Body of pancreas (tissue), 4 donors: ENCODE data around the gene MST1. TPM values are rescaled to one million over a fixed set of nuclear protein-coding genes. Genes with fewer than 3 reads are reported as not detected.

ENCODE experiments used
- ATAC-seq: fragments of 150-250 bp; one replicate; pipeline ENCODE4 v1.9.1; 2016
- DNase-seq, 4 donors: peaks; one replicate each; pipeline ENCODE4 v3.0.0-alpha.2; 2019
- H3K27ac ChIP-seq, 4 donors: fragments of 200-600 bp; sonication (generic); 1 replicate in 3 of 4; 2 replicates in 1 of 4; pipeline versions ENCODE4 v1.5.1 to v1.6.1; 2016 to 2019; ENCODE audit warnings: mild to moderate bottlenecking in 1 of 4, mixed read lengths in 1 of 4, moderate library complexity in 1 of 4
- H3K27me3 ChIP-seq, 2 donors: fragments of 200-600 bp; sonication (generic); one replicate each; pipeline ENCODE4 v1.6.0; 2016; ENCODE audit warnings: mild to moderate bottlenecking in 1 of 2
- H3K36me3 ChIP-seq, 2 donors: fragments of 200-600 bp; sonication (generic); replicated peaks in 1 of 2; 2 replicates each; pipeline ENCODE4 v1.5.1; 2016; ENCODE audit warnings: low read depth in 2 of 2; ENCODE audit not compliant: insufficient read depth in 1 of 2
- H3K4me1 ChIP-seq: fragments of 200-600 bp; sonication (generic); one replicate; pipeline ENCODE4 v1.6.0; 2016
- H3K4me3 ChIP-seq, 2 donors: fragments of 200-600 bp; sonication (generic); 1 replicate in 1 of 2; 2 replicates in 1 of 2; pipeline ENCODE4 v1.5.1; 2016 to 2019
- H3K9me3 ChIP-seq, 3 donors: fragments of 200-600 bp; sonication (generic); 1 replicate in 2 of 3; 2 replicates in 1 of 3; pipeline ENCODE4 v1.5.1; 2016
- CTCF ChIP-seq, 7 experiments: fragments of 450-650 bp in 4 of 7; fragments of 200-600 bp in 3 of 7; sonication (generic) in 3 of 7; IDR thresholded peaks; one replicate each; pipeline ENCODE4 v1.5.1; 2016 to 2019; ENCODE audit warnings: antibody characterized with exemption in 7 of 7
- POLR2A ChIP-seq, 3 donors: fragments of 450-650 bp; IDR thresholded peaks; one replicate each; pipeline ENCODE4 v1.6.1; 2016; ENCODE audit warnings: antibody characterized with exemption in 3 of 3, mild to moderate bottlenecking in 2 of 3
- WGBS, 2 donors: methylation state at CpG; one replicate each; pipeline ENCODE4 v1.1.5; 2017; 5-methylcytosine and 5-hydroxymethylcytosine counted together
- intact Hi-C: fragments of 100-400 bp; cut with DNase I; formaldehyde crosslinking; loops from one replicate; pipeline ENCODE4 v1.15.1; 2023
- total RNA-seq, 2 donors: library from RNA; depleted of rRNA; stranded (reverse); fragments of >200 nt; gene quantifications; one replicate each; pipeline ENCODE4 v1.1.0, GENCODE V29; 2016

The MST1 gene
- total RNA-seq, 2 donors from 2014 or later = 16.9 to 80.4 TPM

GRCh38 chr3:49703956-49704355 lies 14.7 kb upstream of the MST1 start:
- DNase-seq (no peak), ATAC-seq (no peak)
- H3K27me3 ChIP-seq = no peaks in the 10 kb centered on the region
- H3K4me3 ChIP-seq = no peak overlapping the region
- intact Hi-C loops = loop anchor here (10.0 kb wide), 1 partner anchor 131 kb away; no protein-coding TSS in a partner anchor
- no peaks in the 10 kb centered on the region for H3K9me3 ChIP-seq
- H3K4me1 ChIP-seq = no peaks in the 10 kb centered on the region
- TF ChIP-seq CTCF (IDR thresholded peaks at IDR 0.05) = no peak
- TF ChIP-seq POLR2A (IDR thresholded peaks at IDR 0.05) = no peak
- peaks cover 0 to 7% of the 10 kb centered on the region in 2 donors for H3K36me3 ChIP-seq
- H3K27ac ChIP-seq = no peak overlapping the region
- 93 to 95% methylated on average over 7 of the region's 7 CpGs for WGBS, 2 donors

GRCh38 chr3:49703443-49703927 lies 14.2 kb upstream of the MST1 start:
- Histone ChIP-seq H3K4me3 (no peak overlapping the region), H3K4me1 (no peaks in the 10 kb centered on the region), H3K27ac (no peak overlapping the region), H3K27me3 (no peaks in the 10 kb centered on the region), H3K9me3 (no peaks in the 10 kb centered on the region), H3K36me3 (peaks cover 0 to 7% of the 10 kb centered on the region in 2 donors)
- peak; percentile 86 for ATAC-seq
- 37 to 38% methylated on average over 2 to 13 of the region's 14 CpGs for WGBS, 2 donors
- peak; percentile 69 to 77 (median 74) for DNase-seq
- TF ChIP-seq POLR2A (IDR thresholded peaks at IDR 0.05) (no peak), CTCF (IDR thresholded peaks at IDR 0.05) (peak; percentile 74 to 85 (median 80))
- intact Hi-C loops = loop anchor here (10.0 kb wide), 1 partner anchor 131 kb away; no protein-coding TSS in a partner anchor

GRCh38 chr3:49702672-49703071 lies 13.4 kb upstream of the MST1 start:
- 85% methylated on average over 11 of the region's 11 CpGs; no CpG with 5 or more reads in 1 of the 2 donors for WGBS, 2 donors
- TF ChIP-seq POLR2A (IDR thresholded peaks at IDR 0.05) (no peak), CTCF (IDR thresholded peaks at IDR 0.05) (no peak)
- Histone ChIP-seq H3K27ac (no peak overlapping the region), H3K27me3 (no peaks in the 10 kb centered on the region), H3K9me3 (no peaks in the 10 kb centered on the region), H3K36me3 (peaks cover 0 to 9% of the 10 kb centered on the region in 2 donors), H3K4me1 (no peaks in the 10 kb centered on the region), H3K4me3 (no peak overlapping the region)
- DNase-seq (no peak), ATAC-seq (no peak)
- intact Hi-C loops = loop anchor here (10.0 kb wide), 1 partner anchor 132 kb away; no protein-coding TSS in a partner anchor

GRCh38 chr3:49701388-49702077 lies 12.3 kb upstream of the MST1 start:
- intact Hi-C loops = loop anchor here (10.0 kb wide), 1 partner anchor 133 kb away; no protein-coding TSS in a partner anchor
- ATAC-seq (no peak), DNase-seq (no peak)
- Histone ChIP-seq H3K27ac (no peak overlapping the region), H3K36me3 (peaks cover 0 to 9% of the 10 kb centered on the region in 2 donors), H3K4me1 (no peaks in the 10 kb centered on the region), H3K4me3 (no peak overlapping the region), H3K27me3 (no peaks in the 10 kb centered on the region), H3K9me3 (no peaks in the 10 kb centered on the region)
- TF ChIP-seq POLR2A (IDR thresholded peaks at IDR 0.05) = no peak
- TF ChIP-seq CTCF (IDR thresholded peaks at IDR 0.05) = peak in 4 of 7 experiments; percentile 12 to 29 (median 17)
- 80 to 84% methylated on average over 16 to 21 of the region's 21 CpGs for WGBS, 2 donors
